GM21717 (cell line): Measurements from ENCODE around the gene CMTR1.
"Not testable (repeated sequence)": the region's sequence is repeated elsewhere in the genome, so short reads cannot be mapped to it uniquely, and the experiment has no call there.

Source experiments
- ATAC-seq: cut with Tn5 transposase; IDR thresholded peaks from one replicate; pipeline ENCODE4 v1.9.1; 2021; ENCODE audit warnings: mild to moderate bottlenecking, moderate library complexity; ENCODE audit not compliant: unreplicated experiment

CMTR1 gene

GRCh38 chr6:37433657-37434271 is 743 bp downstream of the CMTR1 start:
- ATAC-seq: peak; percentile 36

- no peak for ATAC-seq
Measured at GRCh38 chr6:37435373-37435772, 2.4 kb downstream of the CMTR1 start.

- no peak for ATAC-seq
Measured at GRCh38 chr6:37435816-37436215, 2.8 kb downstream of the CMTR1 start.

- no peak for ATAC-seq
Measured at GRCh38 chr6:37438930-37439329, 5.9 kb downstream of the CMTR1 start.

- ATAC-seq: no peak
Measured at GRCh38 chr6:37441651-37442050, 8.6 kb downstream of the CMTR1 start.

- ATAC-seq: no peak
Measured at GRCh38 chr6:37442416-37443215, 9.6 kb downstream of the CMTR1 start.

- not testable (repeated sequence) for ATAC-seq
Measured at GRCh38 chr6:37443216-37443542, 10.2 kb downstream of the CMTR1 start.

GRCh38 chr6:37449984-37450383 is 17.0 kb downstream of the CMTR1 start:
- ATAC-seq: no peak

GRCh38 chr6:37451441-37452193 is 18.6 kb downstream of the CMTR1 start:
- ATAC-seq: no peak

- ATAC-seq: no peak
Measured at GRCh38 chr6:37452522-37452921, 19.5 kb downstream of the CMTR1 start.

- ATAC-seq: no peak
Measured at GRCh38 chr6:37454420-37455140, 21.6 kb downstream of the CMTR1 start.

GRCh38 chr6:37456126-37456525 is 23.1 kb downstream of the CMTR1 start:
- ATAC-seq: no peak

- ATAC-seq: no peak
Measured at GRCh38 chr6:37456816-37457560, 24.0 kb downstream of the CMTR1 start.

GRCh38 chr6:37459981-37460800 is 27.2 kb downstream of the CMTR1 start:
- ATAC-seq: no peak

- ATAC-seq: no peak
Measured at GRCh38 chr6:37460805-37461204, 27.8 kb downstream of the CMTR1 start.

GRCh38 chr6:37463110-37463509 is 30.1 kb downstream of the CMTR1 start:
- ATAC-seq: no peak

- no peak for ATAC-seq
Measured at GRCh38 chr6:37467718-37468117, 34.7 kb downstream of the CMTR1 start.

- no peak for ATAC-seq
Measured at GRCh38 chr6:37473364-37474095, 40.5 kb downstream of the CMTR1 start.

GRCh38 chr6:37474316-37474715 is 41.3 kb downstream of the CMTR1 start:
- ATAC-seq: no peak
